A172 (cell line): Measurements from ENCODE around the gene PRTG. TPM values are rescaled to one million over a fixed set of nuclear protein-coding genes. Genes with fewer than 3 reads are reported as not detected.
"Not testable (repeated sequence)": the region's sequence is repeated elsewhere in the genome, so short reads cannot be mapped to it uniquely, and the experiment has no call there.

Source experiments
- DNase-seq: peaks from one replicate; pipeline ENCODE4 v3.0.0-alpha.2; 2015; ENCODE audit warnings: low spot score
- total RNA-seq: library from RNA; depleted of rRNA; stranded (reverse); fragments of >200 nt; shearing (Covaris generic); gene quantifications from 2 replicates; pipeline ENCODE4 v1.2.3, GENCODE V29; 2014; rRNA removed

Gene PRTG
- total RNA-seq, result 3.6 and 8.7 TPM in 2 replicates

GRCh38 chr15:55742927-55743728 lies at the start of gene PRTG:
TSS of gene PRTG (minus strand) at chr15:55743152. CDS start at chr15:55742931, 221 bp downstream.
- peak; percentile 62 for DNase-seq

- peak; percentile 82 for DNase-seq
These were observed 48.8 kb upstream of the PRTG start for GRCh38 chr15:55791551-55792400.

GRCh38 chr15:55789066-55789660 lies 46.2 kb upstream of the PRTG start:
- DNase-seq, result no peak

GRCh38 chr15:55786341-55786740 lies 43.4 kb upstream of the PRTG start:
- DNase-seq, result no peak

GRCh38 chr15:55785593-55785992 lies 42.6 kb upstream of the PRTG start:
- DNase-seq, result not testable (repeated sequence)

- no peak for DNase-seq
These were observed 41.3 kb upstream of the PRTG start for GRCh38 chr15:55784286-55784685.

GRCh38 chr15:55782901-55783300 lies 39.9 kb upstream of the PRTG start:
- DNase-seq, result no peak

- DNase-seq, result no peak
These were observed 37.3 kb upstream of the PRTG start for GRCh38 chr15:55780292-55780691.

GRCh38 chr15:55778932-55779331 lies 36.0 kb upstream of the PRTG start:
- no peak for DNase-seq

GRCh38 chr15:55775316-55775715 lies 32.4 kb upstream of the PRTG start:
- no peak for DNase-seq

GRCh38 chr15:55774113-55774970 lies 31.4 kb upstream of the PRTG start:
- peak; percentile 32 for DNase-seq

GRCh38 chr15:55770806-55771205 lies 27.9 kb upstream of the PRTG start:
- no peak for DNase-seq

- DNase-seq, result no peak
These were observed 27.3 kb upstream of the PRTG start for GRCh38 chr15:55770261-55770660.

GRCh38 chr15:55768670-55769185 lies 25.8 kb upstream of the PRTG start:
- DNase-seq, result no peak

- DNase-seq, result no peak
These were observed 23.7 kb upstream of the PRTG start for GRCh38 chr15:55766676-55767075.

GRCh38 chr15:55764398-55764797 lies 21.4 kb upstream of the PRTG start:
- no peak for DNase-seq

- DNase-seq, result no peak
These were observed 15.6 kb upstream of the PRTG start for GRCh38 chr15:55758580-55758986.

GRCh38 chr15:55753433-55753832 lies 10.5 kb upstream of the PRTG start:
- not testable (repeated sequence) for DNase-seq

GRCh38 chr15:55750706-55751105 lies 7.8 kb upstream of the PRTG start:
- DNase-seq, result no peak

GRCh38 chr15:55743729-55744655 lies 1.0 kb upstream of the PRTG start:
- DNase-seq, result no peak
